SK-N-MC (cell line): ENCODE data around the gene TLCD5.
A peak's percentile ranks its signal among the peaks of the same experiment; 100 is the strongest.

ENCODE experiments used
- DNase-seq: peaks from one replicate; pipeline ENCODE4 v3.0.0-alpha.2; 2011; ENCODE audit warnings: low read depth, low spot score
- H3K27ac ChIP-seq: fragments of 200-600 bp; sonication (generic); 2 replicates; pipeline ENCODE4 v1.5.1; 2016; ENCODE audit warnings: mixed run types
- H3K36me3 ChIP-seq: fragments of 200-600 bp; sonication (generic); 2 replicates; pipeline ENCODE4 v1.6.1; 2017; ENCODE audit warnings: antibody characterized with exemption, low read length, mixed read lengths; ENCODE audit not compliant: insufficient read depth
- H3K4me3 ChIP-seq: fragments of 200-600 bp; sonication (generic); 2 replicates; pipeline ENCODE4 v1.5.1; 2016
- H3K9ac ChIP-seq: fragments of 200-600 bp; sonication (generic); 2 replicates; pipeline ENCODE4 v1.8.0; 2017; ENCODE audit warnings: mixed run types, mixed read lengths; ENCODE audit not compliant: insufficient read length
- H3K9me3 ChIP-seq: fragments of 200-600 bp; sonication (generic); 2 replicates; pipeline ENCODE4 v1.6.1; 2017; ENCODE audit warnings: low read depth, mild to moderate bottlenecking, antibody characterized with exemption, low read length, moderate library complexity, mixed read lengths
- EZH2 ChIP-seq: fragments of 200-600 bp; sonication (generic); IDR thresholded peaks from one replicate; pipeline ENCODE4 v1.6.1; 2017; ENCODE audit warnings: antibody characterized with exemption
- FOXP2 ChIP-seq: optimal IDR thresholded peaks from 2 replicates; pipeline ENCODE3; 2011; ENCODE audit warnings: mild to moderate bottlenecking, moderate library complexity; ENCODE audit not compliant: insufficient read depth; ENCODE audit errors: extremely low read length, control extremely low read depth
- POLR2AphosphoS5 ChIP-seq: IDR thresholded peaks from 2 replicates; pipeline ENCODE4 v1.6.1; 2012; ENCODE audit warnings: mild to moderate bottlenecking, low read depth, low read length, borderline replicate concordance

Gene TLCD5

GRCh38 chr11:120336641-120337354, 11.7 kb downstream of the TLCD5 start:
- Histone ChIP-seq H3K9me3 (no peaks in the 10 kb centered on the region), H3K27ac (peak overlapping the region; percentile 47), H3K9ac (peak overlapping the region; percentile 78), H3K4me3 (peak overlapping the region; percentile 90), H3K36me3 (no peaks in the 10 kb centered on the region)
- DNase-seq, result no peak
- TF ChIP-seq POLR2AphosphoS5 (no peak), EZH2 (no peak), FOXP2 (no peak)

- peaks cover 3% of the 10 kb centered on the region; the same call in 1 of the 2 replicates for H3K36me3 ChIP-seq
- H3K9me3 ChIP-seq, result no peaks in the 10 kb centered on the region
- peak overlapping the region; percentile 78 for H3K9ac ChIP-seq
- TF ChIP-seq EZH2 (no peak), FOXP2 (no peak), POLR2AphosphoS5 (no peak)
- H3K27ac ChIP-seq, result peak overlapping the region; percentile 47
- no peak for DNase-seq
- peak overlapping the region; percentile 90 for H3K4me3 ChIP-seq
Measured at GRCh38 chr11:120337355-120338106, 12.4 kb downstream of the TLCD5 start.

- Histone ChIP-seq H3K4me3 (peak overlapping the region; percentile 90), H3K27ac (no peak overlapping the region)
Measured at GRCh38 chr11:120338107-120338933, 13.2 kb downstream of the TLCD5 start.

GRCh38 chr11:120339394-120339890, 14.3 kb downstream of the TLCD5 start:
- H3K27ac ChIP-seq, result no peak overlapping the region
- peak overlapping the region; percentile 2 for H3K9ac ChIP-seq
- TF ChIP-seq FOXP2 (no peak), EZH2 (no peak), POLR2AphosphoS5 (no peak)
- peak overlapping the region; percentile 90 for H3K4me3 ChIP-seq
- no peak for DNase-seq
- H3K9me3 ChIP-seq, result no peaks in the 10 kb centered on the region
- peaks cover 6% of the 10 kb centered on the region; the same call in 1 of the 2 replicates for H3K36me3 ChIP-seq

More at GRCh38 chr11:120338107-120338933, 13.2 kb downstream of the TLCD5 start:
- TF ChIP-seq POLR2AphosphoS5 (no peak), FOXP2 (no peak), EZH2 (no peak)
- Histone ChIP-seq H3K36me3 (peaks cover 6% of the 10 kb centered on the region; the same call in 1 of the 2 replicates), H3K9me3 (no peaks in the 10 kb centered on the region), H3K9ac (peak overlapping the region; percentile 78)
- DNase-seq, result no peak

- H3K4me3 ChIP-seq, result no peak overlapping the region
- peaks cover 6% of the 10 kb centered on the region; the same call in 1 of the 2 replicates for H3K36me3 ChIP-seq
- no peak for TF ChIP-seq FOXP2
- TF ChIP-seq POLR2AphosphoS5, result no peak
- TF ChIP-seq EZH2, result no peak
- DNase-seq, result no peak
- no peak overlapping the region for H3K27ac ChIP-seq
- no peak overlapping the region for H3K9ac ChIP-seq
- H3K9me3 ChIP-seq, result no peaks in the 10 kb centered on the region
Measured at GRCh38 chr11:120340529-120340928, 15.4 kb downstream of the TLCD5 start.

GRCh38 chr11:120342226-120342625, 17.1 kb downstream of the TLCD5 start:
- DNase-seq, result no peak

GRCh38 chr11:120342678-120343077, 17.6 kb downstream of the TLCD5 start:
- DNase-seq, result no peak
- peaks cover 6% of the 10 kb centered on the region; the same call in 1 of the 2 replicates for H3K36me3 ChIP-seq
- TF ChIP-seq EZH2 (no peak), FOXP2 (no peak), POLR2AphosphoS5 (no peak)
- H3K4me3 ChIP-seq, result no peak overlapping the region
- H3K9ac ChIP-seq, result no peak overlapping the region
- H3K27ac ChIP-seq, result no peak overlapping the region
- H3K9me3 ChIP-seq, result no peaks in the 10 kb centered on the region

More at GRCh38 chr11:120342226-120342625, 17.1 kb downstream of the TLCD5 start:
- no peak overlapping the region for H3K4me3 ChIP-seq
- TF ChIP-seq POLR2AphosphoS5, result no peak
- no peak for TF ChIP-seq EZH2
- no peak for TF ChIP-seq FOXP2
- H3K9me3 ChIP-seq, result no peaks in the 10 kb centered on the region
- H3K36me3 ChIP-seq, result peaks cover 6% of the 10 kb centered on the region; the same call in 1 of the 2 replicates
- H3K9ac ChIP-seq, result no peak overlapping the region
- no peak overlapping the region for H3K27ac ChIP-seq
